HG03060 (cell line): ENCODE results near the gene FOXA1.

Experiments used
- ATAC-seq: cut with Tn5 transposase; IDR thresholded peaks from one replicate; pipeline ENCODE4 v1.9.1; 2021; ENCODE audit warnings: low read depth, moderate number of reproducible peaks; ENCODE audit not compliant: unreplicated experiment

The FOXA1 gene

GRCh38 chr14:37603688-37604251 lies 8.7 kb upstream of the FOXA1 start:
- no peak for ATAC-seq

DNA sequence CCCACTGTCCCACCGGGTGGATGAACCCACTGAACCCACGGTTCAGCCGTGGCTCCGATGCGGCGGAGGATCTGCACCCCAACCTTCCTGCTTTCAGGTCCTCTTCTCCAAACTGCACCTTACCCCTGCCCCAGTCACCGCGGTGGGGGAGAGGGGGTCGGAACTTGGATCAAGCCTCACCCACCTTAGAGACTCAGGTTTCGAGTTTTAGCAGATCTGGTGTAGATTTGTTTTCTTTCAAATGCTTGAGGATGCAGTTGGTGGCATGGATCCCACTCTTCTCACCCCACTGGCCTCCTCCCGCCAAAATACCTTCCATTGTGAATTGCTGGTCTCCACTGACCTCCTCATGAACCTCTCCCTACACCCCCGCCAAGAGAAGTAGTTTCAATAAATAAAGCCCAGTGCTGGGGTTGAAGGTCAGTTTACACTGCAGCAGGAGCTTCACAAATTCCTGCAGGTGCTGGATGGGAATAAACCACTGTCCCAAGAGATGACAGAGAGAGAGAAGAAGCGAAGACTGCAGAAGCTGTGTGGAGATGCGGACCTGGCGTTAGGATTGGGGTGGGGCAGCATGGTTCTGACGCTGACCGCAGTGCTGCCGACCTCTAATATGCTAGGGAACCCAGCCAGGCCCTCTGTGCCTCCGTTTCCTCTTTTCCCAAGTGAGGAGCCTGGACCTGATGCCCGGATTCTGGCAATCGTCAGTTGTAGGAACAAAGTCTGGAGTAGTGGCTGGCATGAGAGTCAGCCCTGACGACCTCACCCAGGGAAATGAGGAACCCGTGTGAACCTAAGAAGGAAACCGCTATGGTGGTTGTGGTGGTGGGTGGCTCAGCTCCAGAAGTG lies 7.8 kb upstream of the FOXA1 start:
- no peak for ATAC-seq

GRCh38 chr14:37601865-37602264 lies 6.8 kb upstream of the FOXA1 start:
- no peak for ATAC-seq

DNA sequence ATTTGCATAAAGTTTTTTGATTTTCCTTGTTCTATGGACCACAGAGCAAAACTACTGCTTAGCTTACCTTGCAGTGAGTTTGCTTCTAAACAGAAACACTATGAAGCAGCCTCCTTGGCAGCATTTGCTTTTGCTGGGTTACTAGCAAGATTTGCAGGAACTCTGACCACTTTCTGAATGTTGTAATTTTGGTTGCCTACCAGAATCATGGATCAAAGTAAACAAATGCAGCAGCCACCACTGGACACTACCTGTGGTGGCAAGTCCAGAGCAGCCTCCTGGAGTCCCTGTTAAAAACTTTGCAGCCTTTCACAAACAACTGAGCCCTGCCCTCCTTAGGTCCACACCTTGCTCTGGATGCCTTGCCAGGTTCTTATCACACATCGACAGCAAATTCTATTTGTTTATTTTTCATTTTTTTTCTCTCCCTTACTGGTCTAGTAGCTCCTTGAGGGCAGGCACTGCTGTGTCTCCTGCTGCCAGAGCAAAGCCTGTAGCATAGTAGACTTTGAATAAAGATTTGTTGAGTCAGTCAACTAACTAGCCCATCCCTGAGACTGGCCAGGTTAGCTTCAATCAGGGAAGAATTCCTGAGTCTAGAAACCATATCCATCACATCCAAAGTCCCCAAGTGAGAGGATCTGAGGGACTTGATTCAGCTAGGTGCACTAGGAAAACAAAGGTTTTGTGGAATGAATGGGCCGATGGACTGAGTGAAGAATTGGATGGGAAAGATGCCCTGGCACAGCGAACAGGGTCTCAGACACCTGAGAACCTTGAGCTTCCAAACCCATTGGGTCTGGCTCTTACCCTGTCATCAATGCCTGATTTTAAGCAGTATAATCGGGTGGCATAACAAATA lies 6.1 kb upstream of the FOXA1 start:
- no peak for ATAC-seq

DNA sequence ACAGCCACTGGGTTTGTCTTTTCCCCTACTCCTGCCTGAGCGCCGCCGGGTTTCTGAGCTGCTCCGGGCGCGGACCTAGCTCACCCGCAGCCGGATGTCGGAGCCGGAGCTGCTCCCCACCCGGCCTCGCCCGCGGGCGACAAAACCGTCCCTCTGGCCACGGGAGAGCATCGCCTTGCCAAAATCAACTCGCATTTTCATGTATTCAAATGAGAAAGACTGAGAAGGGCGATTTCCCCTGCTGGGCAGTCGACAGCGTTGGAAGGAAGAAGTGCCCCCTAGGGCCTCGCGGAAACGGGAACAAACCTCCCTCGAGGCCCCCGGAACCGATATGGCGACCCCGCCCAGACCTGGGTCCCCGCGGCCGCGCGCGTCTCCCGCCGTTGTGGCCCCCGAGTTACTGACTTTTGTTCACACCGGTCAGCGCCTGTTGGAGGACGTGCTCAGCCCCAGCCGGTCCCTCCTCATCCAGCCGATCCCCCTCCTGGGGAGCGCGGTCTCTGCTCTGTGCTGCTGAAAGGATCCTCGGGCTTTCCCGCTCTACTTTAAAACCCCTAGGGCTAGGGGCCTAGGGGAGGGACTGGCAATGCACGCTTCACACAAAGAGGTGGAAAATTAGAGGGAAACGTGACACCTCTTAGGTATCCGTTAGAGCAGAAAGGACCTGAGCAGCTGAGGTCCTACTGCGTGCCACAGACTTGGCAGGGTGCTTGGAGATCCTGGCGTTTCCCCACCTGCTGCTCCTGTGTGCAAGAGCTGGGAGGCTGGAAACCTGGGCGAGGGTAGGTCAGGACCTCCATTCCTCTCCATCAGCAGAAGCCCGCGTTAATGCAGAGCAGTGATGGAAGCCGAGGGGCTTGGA lies 4.7 kb upstream of the FOXA1 start:
- ATAC-seq = no peak

DNA sequence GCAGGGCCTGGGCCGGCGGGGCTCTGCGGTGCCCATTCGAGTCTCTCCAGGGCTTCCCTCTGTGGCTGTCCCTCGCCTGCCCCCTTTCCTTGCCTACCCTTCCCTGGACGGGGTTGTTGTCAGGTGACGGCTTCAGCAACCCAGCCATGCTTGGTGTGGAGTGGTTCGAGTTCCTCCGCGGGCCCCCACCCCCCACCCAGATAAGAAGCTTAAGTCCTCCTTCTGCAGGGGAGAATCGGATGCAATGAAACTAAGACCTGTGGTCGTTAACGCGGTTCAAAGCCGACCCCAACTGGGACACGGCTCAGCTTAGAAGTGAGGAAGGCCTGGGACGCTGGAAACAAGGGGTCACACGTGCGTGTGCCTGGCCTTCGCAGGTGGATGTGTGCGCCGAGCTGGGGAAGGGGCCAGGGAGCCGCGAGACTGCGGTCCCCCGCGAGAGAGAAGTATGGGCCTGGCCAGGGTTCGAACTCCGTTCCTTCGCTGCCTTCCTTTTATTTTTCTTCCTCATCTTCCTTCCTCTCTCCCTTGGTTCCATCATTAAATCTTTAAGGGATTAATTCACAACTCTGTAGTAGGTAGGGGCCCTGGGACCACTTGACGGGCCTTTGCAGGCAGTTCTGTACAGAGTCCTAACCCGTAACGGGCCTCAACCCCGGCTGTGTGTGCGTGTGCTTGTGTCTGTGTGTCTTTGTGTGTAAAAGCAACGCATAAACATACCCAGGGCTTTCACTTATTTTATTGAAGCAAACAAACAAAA lies 3.9 kb upstream of the FOXA1 start:
- no peak for ATAC-seq

DNA sequence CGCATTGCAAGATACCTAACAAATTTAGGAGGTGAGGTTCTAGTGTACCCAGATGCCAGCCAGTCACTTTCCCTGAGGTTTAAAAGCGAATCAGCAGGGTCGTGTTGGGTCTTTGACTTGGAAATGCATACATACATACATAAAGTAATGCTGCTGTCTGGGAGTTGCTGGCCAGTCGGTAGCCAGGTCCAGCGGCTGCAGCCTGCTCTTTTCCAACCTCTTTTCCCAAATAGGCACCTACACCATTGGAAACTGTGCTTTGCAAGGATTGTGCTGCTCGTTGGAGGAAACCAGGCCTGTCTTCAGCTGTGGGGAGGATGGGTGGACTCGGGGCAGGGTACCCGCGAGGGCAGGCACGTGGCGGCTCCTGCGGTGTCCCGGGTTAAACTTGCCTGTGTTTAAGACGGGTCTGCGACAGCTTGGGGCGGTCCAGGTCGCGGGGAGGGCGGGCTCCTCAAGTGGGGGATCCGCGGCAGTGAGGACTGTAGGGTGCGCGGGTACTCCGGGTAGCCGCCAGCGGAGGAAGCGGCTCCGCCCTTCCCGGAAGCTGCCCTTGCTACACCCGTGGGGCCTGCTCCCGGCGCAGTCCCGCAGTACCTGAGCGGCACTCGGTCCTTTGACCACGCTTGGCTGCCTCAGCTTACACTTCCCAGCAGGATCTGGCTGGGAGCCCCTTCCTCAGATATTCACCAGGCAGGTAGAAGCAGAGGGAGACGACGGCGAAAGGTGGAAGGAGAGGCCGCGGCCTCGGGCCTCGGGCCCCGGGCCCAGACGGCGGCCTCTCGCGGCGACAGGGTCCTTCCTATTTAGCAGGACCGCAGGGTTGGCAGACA lies 3.1 kb upstream of the FOXA1 start:
- ATAC-seq = no peak

GRCh38 chr14:37597538-37597913 lies 2.5 kb upstream of the FOXA1 start:
- no peak for ATAC-seq

DNA sequence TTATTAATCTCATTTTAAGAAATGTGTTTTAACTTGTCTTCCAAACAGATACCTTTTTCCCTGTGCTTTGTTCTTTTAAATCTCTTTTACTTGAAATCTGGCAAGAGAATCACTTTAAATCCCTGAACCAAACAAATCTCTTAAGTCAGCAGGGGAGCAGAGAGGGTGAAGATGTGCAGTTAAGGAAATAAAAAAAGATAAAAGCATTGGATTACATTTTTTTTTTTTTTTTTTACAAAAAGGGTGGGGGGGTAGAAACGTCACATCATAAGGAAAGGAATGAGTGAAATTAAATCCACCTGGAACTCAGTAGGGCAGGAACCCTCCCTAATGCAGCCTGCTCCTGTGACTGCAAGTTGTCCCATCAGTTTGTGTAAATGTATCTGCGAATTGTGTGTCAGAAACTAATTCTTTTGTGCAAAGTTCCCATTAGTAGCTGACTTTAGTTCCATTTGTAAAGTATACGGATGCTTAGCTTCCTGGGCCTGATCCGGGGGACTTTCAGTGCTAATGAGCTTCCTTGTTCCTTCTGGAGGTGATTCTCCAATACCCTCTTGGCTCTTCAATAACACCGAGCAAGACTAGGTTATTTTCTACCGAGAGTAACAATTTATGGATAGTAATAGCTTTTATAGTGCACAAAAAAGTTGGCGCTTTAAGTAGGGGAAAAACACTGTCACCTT lies 1.9 kb upstream of the FOXA1 start:
- ATAC-seq = no peak

GRCh38 chr14:37595809-37596621 lies 966 bp upstream of the FOXA1 start:
- ATAC-seq = no peak

DNA sequence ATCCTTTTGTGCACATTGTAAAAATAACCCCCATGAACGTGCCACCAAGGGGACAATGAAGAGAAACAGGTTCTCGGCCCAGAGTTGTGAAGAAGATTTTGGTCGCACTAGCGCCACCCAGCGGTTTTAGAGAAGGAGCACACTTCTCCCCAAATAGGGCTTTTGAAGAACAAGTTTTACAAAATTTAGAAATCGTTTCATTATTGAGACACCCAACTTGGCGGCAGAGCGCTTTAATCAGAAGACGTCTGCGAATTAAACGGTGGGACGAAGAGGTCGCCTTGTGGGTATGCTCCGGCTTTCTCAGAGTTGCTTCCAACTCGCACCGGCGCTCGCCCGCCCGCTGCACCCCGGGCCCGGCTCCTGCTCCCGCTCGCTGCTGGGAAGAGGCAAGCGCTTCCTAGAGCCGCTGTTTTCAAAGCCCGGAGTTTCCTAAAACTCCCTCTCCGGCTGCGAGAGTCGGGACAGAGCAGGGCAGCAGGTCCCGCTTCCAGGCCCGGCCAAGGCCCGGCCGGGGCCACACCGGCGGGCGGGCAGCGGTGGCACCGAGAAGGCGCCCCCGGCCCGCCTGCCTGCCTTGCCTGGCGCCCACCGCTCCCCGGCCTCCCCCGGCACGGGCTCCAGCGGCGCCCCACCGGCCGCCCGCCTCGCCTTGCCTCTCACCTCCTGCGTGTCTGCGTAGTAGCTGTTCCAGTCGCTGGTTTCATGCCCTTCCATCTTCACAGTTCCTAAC lies 645 bp downstream of the FOXA1 start:
- no peak for ATAC-seq

DNA sequence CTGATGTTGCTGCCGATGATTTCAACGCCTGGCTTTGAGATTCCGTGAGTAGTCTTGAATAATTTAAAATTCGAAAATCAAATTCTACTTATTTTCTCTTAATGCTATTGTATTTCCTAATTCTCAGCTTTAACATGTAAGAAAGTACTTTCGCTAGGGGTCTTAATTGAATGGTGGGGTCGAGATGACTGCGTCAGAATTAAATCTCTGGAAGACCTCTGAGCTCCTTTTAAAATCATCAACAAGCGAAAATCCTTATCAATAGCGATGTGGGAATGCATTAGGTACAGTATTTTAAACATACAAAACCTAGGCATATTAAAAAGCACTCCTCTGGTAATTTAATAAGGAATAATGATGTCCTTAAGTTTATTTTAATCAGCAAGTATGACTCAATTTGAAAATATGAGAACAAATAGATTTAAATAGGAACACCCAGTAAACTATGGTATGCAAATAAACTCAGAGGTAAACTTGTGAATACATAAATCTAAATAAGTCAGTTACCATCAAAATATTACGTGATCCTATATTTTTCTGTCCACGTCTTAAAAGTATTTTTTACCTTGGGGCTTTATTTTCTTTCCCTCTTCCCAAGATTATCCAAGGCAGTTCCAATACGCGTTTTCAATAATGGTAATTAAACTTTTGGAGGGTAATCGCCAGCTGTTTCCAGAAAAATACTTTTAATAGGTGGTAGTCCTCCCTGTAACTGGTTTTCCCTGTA lies 1.4 kb downstream of the FOXA1 start:
- no peak for ATAC-seq

- no peak for ATAC-seq
Observed at GRCh38 chr14:37592482-37593408, 2.3 kb downstream of the FOXA1 start.

DNA sequence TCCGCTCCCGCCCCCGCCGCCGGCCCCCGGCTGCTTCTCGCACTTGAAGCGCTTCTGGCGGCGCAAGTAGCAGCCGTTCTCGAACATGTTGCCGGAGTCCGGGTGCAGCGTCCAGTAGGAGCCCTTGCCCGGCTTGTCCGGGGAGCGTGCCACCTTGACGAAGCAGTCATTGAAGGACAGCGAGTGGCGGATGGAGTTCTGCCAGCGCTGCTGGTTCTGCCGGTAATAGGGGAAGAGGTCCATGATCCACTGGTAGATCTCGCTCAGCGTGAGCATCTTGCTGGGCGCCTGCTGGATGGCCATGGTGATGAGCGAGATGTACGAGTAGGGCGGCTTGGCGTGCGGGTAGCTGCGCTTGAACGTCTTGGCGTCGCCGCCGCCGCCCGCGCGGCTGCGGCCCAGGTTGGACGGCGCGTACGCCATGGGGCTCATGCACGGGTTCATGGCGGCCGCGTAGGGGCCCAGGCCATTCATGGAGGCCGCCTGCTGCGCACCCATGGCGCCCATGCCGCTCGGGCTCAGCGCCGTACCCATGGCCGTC lies 3.0 kb downstream of the FOXA1 start:
- ATAC-seq = no peak
